Left cardiac atrium (tissue), 4 donors: ENCODE data around the gene COL4A2. TPM values are rescaled to one million over a fixed set of nuclear protein-coding genes. Genes with fewer than 3 reads are reported as not detected.

Source experiments
- ATAC-seq, 2 donors: fragments of 200-7000 bp; cut with Tn5 transposase; one replicate each; pipeline ENCODE4 v1.9.1; 2020; ENCODE audit warnings: mild to moderate bottlenecking in 2 of 2, moderate library complexity in 2 of 2
- DNase-seq: peaks from one replicate; pipeline ENCODE4 v3.0.0-alpha.2; 2020
- intact Hi-C, 2 donors: fragments of 100-400 bp; cut with DNase I; formaldehyde crosslinking; loops; one replicate each; pipeline versions ENCODE4 v1.14.1 to v1.15.1; 2022 to 2023
- total RNA-seq, 2 donors: library from RNA; stranded (reverse); fragmentation: NEBNext Ultra II Directional; extraction: Animal tissue kit (Norgen Biotek cat#: 25700); gene quantifications; one replicate each; pipeline ENCODE4 v1.2.1, GENCODE V29; 2021
- donor health status: DM: no; HTN: yes; CAD: no.
- donor health status: DM: no; HTN: yes; CAD: no; lungs with severe emphysema.
- donor health status: DM: yes; HTN: yes; CAD: no.
- donor health status: Dilated cardiomyopathy.

COL4A2 gene
- total RNA-seq, 2 donors from 2014 or later = 176 to 384 TPM

GRCh38 chr13:110414283-110414682, 107.2 kb downstream of the COL4A2 start:
- no peak for ATAC-seq
- no peak for DNase-seq
- intact Hi-C loops = loop anchor here (5.0 to 10.0 kb wide), 3 partner anchors 69 to 179 kb away; partner anchors contain the start of genes COL4A1 (in 1 of the 2) and COL4A2 (in 1 of the 2)

GRCh38 chr13:110414931-110415330, 107.8 kb downstream of the COL4A2 start:
- ATAC-seq = no peak
- intact Hi-C loops = loop anchor here (5.0 to 10.0 kb wide), 3 partner anchors 70 to 180 kb away; partner anchors contain the start of genes COL4A1 (in 2 of the 2) and COL4A2 (in 2 of the 2)

GRCh38 chr13:110415669-110416068, 108.6 kb downstream of the COL4A2 start:
- intact Hi-C loops = loop anchor here (5.0 to 10.0 kb wide), 3 partner anchors 71 to 181 kb away; partner anchors contain the start of genes COL4A1 (in 1 of the 2) and COL4A2 (in 1 of the 2)
- no peak for DNase-seq
- ATAC-seq = peak in 1 of 2 donors; percentile 11

More at GRCh38 chr13:110414931-110415330, 107.8 kb downstream of the COL4A2 start:
- DNase-seq = no peak

GRCh38 chr13:110416131-110417025, 109.3 kb downstream of the COL4A2 start:
- intact Hi-C loops = loop anchor here (5.0 to 10.0 kb wide), 3 partner anchors 72 to 182 kb away; partner anchors contain the start of genes COL4A1 (in 1 of the 2) and COL4A2 (in 1 of the 2)
- DNase-seq (no peak), ATAC-seq (peak; percentile 35 to 52)

- DNase-seq (no peak), ATAC-seq (peak; percentile 7 to 28)
- intact Hi-C loops = loop anchor here (5.0 to 10.0 kb wide), 3 partner anchors 74 to 184 kb away; partner anchors contain the start of genes COL4A1 (in 1 of the 2) and COL4A2 (in 1 of the 2)
Measured at GRCh38 chr13:110418944-110419343, 111.9 kb downstream of the COL4A2 start.

- intact Hi-C loops = loop anchor here (5.0 to 10.0 kb wide), 3 partner anchors 75 to 185 kb away; partner anchors contain the start of genes COL4A1 (in 1 of the 2) and COL4A2 (in 1 of the 2)
- DNase-seq = no peak
- no peak for ATAC-seq
Measured at GRCh38 chr13:110419381-110419791, 112.3 kb downstream of the COL4A2 start.

- intact Hi-C loops = loop anchor here (5.0 to 10.0 kb wide), 3 partner anchors 75 to 185 kb away; partner anchors contain the start of genes COL4A1 (in 1 of the 2) and COL4A2 (in 1 of the 2)
- ATAC-seq (no peak), DNase-seq (no peak)
Measured at GRCh38 chr13:110419946-110420345, 112.9 kb downstream of the COL4A2 start.

GRCh38 chr13:110420626-110421025, 113.5 kb downstream of the COL4A2 start:
- intact Hi-C loops = no loop called here
- ATAC-seq = no peak
- DNase-seq = no peak

- ATAC-seq (no peak), DNase-seq (no peak)
- intact Hi-C loops = no loop called here
Measured at GRCh38 chr13:110421061-110421460, 114.0 kb downstream of the COL4A2 start.

- no peak for ATAC-seq
- intact Hi-C loops = no loop called here
Measured at GRCh38 chr13:110421696-110422385, 114.8 kb downstream of the COL4A2 start.

GRCh38 chr13:110422913-110423688, 116.0 kb downstream of the COL4A2 start:
- no peak for ATAC-seq
- DNase-seq = no peak
- intact Hi-C loops = no loop called here

More at GRCh38 chr13:110421696-110422385, 114.8 kb downstream of the COL4A2 start:
- no peak for DNase-seq

GRCh38 chr13:110423689-110424302, 116.7 kb downstream of the COL4A2 start:
- DNase-seq (no peak), ATAC-seq (no peak)
- intact Hi-C loops = no loop called here

- no peak for ATAC-seq
- DNase-seq = no peak
- intact Hi-C loops = no loop called here
Measured at GRCh38 chr13:110424569-110425443, 117.7 kb downstream of the COL4A2 start.

GRCh38 chr13:110425444-110425780, 118.3 kb downstream of the COL4A2 start:
- ATAC-seq = no peak
- DNase-seq = no peak
- intact Hi-C loops = no loop called here

GRCh38 chr13:110426735-110427134, 119.7 kb downstream of the COL4A2 start:
- DNase-seq (no peak), ATAC-seq (peak in 1 of 2 donors; percentile 64)
- intact Hi-C loops = no loop called here

GRCh38 chr13:110428313-110428712, 121.2 kb downstream of the COL4A2 start:
- no peak for DNase-seq
- no peak for ATAC-seq
- intact Hi-C loops = no loop called here
